Right renal cortex interstitium (tissue), 3 donors: ENCODE data around the gene HIVEP3. TPM values are rescaled to one million over a fixed set of nuclear protein-coding genes. Genes with fewer than 3 reads are reported as not detected.

Experiments
- DNase-seq, 3 donors: peaks; one replicate each; pipeline ENCODE4 v3.0.0-alpha.2; 2013; ENCODE audit warnings: low read depth in 3 of 3, low spot score in 2 of 3
- polyA plus RNA-seq, 3 donors: library from polyadenylated mRNA; unstranded; fragments of 120-200 nt; gene quantifications; one replicate each; pipeline ENCODE4 v1.2.1, GENCODE V29; 2013; ENCODE audit not compliant: insufficient read length in 3 of 3

Gene HIVEP3
- polyA plus RNA-seq, 3 donors: 3.6 to 4.9 (median 4.0) TPM

DNA sequence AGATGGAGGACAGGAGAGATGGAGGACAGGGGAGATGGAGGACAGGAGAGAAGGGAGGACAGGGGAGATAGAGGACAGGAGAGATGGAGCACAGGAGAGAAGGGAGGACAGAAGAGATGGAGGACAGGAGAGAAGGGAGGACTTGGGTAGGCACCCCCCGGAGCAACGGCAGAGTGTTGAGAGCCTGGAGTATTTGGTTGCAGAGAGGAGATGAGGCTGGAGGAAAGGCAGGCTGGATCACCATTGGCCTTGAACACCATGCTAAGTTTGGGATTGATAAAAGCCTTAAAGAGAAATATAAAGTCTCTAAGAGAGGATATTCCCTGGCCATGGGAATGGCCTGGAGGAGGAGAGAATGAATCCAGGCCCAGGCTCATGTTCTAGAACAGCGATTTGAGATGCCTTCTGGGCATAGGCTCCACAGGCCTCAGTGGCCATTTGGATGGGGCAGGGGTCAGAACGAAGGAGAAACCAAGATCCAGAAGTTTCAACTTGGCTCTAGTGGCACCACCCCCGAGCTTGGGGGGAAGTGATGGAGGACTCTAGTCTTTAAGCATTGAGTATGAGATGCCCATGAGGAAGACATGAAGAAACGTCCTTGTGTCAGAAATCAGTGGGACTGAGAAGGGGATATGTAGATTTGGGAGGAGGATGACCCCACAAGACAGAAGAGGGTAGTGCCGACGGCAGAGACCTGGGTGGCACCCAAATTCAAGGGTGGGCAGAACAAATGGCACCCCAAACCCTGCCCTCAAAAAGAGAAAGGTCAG is 386.3 kb downstream of the HIVEP3 start:
- no peak for DNase-seq

DNA sequence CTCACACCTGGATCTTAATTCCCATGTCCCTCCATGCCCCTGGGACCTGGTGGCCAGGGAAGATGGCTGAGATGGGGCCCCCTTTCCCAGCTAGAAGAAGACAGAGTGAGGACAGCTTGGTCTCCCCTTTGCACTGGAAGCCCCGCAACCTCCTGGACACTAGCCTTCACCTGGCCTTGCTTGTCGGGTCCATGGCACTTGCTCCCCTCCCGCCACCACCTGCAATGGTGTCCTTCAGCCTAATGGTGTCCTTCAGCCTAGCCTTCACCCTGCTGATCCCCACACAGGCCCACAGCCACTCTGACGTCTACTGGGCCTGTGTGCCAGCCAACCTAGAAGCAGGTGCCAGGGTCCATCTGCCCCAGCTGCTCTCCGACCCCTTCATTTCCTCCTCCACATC is 388.3 kb downstream of the HIVEP3 start:
- DNase-seq: no peak

DNA sequence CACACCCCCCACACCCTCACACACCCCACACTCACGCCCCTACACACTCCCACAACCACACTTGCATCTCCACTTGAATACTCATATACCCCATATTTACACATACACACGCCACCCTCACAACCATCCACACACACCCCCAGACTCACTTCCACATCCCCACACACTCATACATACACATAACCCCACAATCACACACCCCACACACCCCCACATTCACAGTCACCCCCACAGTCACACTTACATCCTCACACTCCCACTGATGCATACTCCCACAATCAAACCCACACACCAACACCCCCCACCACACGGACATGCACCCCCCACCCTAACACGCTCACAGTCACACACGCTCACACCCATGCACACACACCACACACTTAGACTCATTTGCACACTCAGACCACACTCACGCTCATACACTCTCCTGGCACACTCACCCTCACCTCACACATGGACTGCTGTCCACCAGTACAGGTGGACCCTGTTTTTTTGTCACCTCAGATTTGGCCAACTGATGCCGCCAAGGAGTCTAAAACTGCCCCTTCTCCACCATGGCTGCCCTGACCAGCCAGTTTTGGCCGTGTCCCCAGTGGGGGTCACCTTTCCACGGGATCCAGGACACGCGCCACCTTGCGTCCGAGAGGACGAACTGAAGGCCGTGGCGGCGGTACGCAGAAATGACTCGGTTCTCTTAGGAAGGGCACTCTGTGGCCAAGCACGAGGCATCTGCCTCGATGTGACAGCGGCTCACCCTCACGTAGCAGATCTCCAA is 388.9 kb downstream of the HIVEP3 start:
- DNase-seq: no peak

DNA sequence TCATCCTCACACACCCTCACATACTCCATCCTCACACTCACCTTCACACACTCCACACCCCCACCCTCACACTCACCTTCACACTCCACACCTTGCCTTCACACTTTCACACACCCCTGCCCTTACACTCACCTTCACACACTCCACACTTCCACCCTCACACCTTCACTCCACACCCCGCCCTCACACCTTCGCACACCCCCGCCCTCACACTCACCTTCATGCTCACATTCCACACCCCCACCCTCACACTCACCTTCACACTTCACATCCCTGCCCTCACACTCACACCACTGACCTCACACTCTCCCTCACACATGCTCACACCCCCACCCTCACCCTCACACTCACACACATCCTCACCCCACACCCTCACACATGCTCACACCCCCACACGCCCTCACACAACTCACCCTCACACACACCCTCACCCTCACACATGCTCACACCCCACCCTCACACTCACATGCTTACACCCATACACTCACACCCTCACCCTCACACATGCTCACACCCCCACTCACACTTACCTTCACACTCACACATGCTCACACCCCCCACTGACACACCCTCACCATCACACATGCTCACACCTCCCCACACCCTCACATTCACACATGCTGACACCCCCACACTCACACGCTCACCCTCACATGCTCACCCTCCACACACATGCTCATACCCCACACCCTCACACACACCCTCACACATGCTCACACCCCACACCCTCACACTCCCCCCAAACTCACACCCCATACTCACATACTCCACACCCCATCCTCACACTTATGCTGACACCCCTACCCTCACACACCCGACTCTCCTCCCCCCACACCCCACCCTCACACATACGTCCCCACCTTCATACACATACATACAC is 389.8 kb downstream of the HIVEP3 start:
- no peak for DNase-seq

DNA sequence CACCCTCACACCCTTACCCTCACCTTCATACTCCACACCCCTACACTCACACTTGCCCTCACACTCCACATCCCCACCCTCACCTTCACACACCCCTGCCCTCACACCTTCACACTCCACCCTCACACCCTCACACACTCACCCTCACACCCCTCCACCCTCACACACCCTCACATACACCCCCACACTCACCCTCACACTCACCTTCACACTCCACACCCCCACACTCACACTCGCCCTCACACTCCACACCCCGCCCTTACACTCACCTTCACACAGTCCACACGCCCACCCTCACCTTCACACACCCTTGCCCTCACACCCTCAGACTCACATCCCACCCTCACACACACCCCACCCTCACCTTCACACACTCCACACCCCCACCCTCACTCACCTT is 390.6 kb downstream of the HIVEP3 start:
- DNase-seq: no peak

DNA sequence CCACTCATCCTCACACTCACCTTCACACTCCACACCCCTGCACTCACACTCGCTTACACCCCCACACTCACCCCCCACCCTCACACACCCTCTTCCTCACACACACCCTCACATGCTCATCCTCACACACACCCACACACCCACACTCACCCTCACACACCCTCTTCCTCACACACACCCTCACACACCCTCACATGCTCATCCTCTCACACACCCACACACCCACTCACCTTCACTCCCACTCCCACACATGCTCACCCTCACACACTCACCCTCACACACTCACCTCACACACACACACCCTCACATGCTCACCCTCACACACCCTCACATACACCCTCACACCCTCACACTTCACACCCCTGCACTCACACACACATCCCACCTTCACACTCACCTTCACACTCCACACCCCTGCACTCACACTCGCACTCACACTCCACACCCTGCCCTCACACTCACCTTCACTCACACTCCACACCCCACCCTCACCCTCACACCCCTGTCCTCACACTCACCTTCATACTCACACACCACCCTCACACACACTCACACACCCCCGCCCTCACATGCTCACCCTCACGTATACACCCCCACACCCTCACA is 391.7 kb downstream of the HIVEP3 start:
- DNase-seq: no peak

DNA sequence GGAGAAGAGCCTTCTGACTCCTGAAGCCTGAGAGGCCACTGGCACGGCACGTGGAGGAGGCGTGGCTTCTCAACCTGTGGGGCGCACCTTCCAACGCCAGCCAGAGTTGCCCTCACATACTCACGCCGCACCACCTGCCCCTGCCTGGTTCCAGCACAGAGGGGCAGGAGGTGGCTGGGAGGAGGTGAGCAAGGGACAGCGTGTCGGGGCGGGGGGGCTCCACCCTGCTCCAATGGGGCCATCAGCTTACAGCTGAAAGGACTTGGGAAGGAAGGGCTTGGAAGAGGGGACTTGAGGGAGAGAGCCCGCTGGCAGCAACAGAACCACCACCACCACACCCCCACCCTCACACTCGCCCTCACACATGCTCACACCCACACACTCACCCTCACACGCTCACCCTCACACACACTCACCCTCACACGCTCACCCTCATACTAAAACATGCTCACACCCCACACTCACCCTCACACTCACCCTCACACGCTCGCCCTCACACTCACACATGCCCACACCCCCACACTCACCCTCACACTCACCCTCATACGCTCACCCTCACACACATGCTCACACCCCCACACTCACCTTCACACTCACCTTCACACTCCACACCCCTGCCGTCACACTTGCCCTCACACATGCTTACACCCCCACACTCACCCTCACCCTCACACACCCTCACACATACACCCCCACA is 392.7 kb downstream of the HIVEP3 start:
- DNase-seq: no peak

DNA sequence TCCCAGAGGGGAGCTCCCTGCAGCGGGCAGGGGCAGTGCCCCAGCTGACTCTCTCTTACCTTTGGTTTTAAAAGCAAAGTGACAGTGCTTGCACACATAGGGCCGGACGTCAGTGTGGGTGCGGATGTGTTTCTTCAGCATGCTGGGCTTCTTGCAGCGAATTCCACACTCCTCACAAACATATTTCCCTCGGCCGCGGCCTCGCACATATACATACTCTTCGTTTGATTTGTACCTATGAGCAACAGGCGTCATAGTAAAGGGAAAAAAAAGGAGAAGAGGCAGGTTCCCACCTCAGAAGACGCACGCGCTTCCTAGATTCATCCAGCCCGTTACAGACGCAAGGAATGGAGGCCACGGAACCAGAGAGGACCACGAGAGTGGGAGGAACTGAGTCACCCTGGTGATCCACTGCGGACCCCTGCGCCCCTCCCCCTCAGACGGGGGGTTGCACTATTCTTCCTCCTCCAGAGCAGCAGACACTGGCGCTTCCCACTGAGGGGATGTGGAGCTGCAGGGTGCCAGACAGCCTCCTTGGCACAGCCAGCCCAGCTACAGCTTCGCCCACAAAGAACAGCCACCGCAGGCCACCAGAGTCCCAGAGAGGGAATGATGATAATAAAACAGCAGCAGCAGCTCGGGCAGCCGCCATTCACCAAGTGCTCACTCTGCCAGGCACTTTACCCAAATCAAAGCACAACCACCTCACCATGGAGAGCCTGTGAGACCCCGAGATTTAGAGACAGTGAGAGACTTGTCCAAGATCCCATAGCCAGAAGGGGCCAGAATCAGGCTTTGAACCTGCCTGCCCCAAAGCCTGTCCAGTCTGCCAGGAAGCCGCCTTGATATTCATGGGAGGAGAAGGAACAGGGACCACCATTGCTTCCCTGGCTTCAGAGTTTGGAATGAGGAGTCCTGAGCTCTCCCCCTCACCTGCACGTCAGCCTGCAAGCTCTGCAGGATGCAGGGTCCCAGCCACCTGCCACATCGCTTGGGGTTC is 393.7 kb downstream of the HIVEP3 start:
- DNase-seq: no peak

DNA sequence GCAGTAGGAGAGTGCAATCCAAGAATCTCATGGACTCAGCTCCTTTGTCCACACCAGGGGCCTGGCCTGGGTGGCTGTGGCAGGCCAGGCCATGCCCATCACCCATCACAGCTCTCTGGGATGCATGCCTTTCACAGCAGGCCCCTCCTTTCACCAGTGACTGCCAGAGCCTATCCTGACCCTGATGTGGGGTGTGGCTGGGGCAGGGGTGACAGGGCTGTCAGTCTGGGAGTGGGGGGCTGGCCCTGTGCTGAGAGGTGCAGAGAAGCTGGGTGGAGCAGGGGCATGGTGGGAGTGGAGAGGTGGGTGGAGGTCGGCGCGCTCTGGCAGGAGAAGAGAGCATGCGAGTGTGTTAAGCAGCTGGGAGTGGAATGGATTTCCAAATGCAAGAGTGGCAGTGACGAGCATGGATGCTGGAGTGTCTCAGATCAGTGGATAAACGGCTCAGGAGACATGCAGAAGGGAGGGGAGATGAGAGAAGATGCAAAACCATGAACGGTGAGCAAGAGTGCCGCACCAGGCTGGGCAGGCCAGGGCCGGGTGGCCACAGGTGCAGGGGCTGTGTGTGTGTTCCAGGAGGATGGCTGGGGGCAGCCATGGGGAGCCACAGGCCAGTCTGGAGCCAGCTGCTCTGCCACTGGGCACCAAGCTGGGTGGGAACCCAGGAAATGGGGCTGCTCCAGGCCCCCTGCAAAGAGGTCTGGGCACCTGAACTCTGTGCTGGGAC is 394.6 kb downstream of the HIVEP3 start:
- DNase-seq: no peak

DNA sequence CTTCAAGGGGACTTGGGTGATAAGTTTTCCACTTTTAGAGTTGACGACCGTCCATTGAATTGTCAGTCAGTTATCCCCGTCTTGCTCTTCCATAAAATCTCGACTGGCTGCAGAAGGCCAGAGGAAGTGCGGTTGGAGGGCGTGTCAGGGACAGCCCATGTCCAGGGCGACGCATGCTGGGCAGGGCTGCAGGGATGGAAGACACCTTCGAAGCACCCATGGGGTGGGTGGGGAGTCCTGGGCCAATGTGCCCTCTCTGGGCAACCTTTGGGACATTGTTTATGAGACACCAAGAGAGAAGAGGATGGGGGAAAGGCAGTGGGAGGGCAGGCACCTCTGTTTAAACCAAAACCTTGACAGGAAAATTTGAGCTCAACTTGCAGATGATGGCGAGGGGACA is 395.7 kb downstream of the HIVEP3 start:
- no peak for DNase-seq

DNA sequence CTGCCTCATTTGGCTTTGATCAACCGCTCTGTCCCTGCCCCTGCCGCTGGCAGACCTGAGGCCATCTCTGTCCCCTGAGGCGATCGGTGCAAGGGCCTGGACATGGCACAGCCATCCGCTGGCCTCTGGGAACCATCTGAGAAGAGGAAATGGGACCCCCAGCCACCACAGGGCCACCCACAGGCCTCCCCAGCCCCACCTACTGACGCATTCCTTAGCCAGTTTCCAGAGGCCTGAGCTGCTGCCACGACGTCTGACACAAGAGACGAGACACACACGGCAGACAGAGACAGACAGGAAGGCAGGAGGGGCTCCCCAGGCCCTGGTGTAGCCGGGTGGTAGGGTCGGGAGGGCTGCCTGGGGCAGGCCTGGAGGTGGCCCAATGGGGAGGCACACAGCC is 397.0 kb downstream of the HIVEP3 start:
- DNase-seq: no peak

DNA sequence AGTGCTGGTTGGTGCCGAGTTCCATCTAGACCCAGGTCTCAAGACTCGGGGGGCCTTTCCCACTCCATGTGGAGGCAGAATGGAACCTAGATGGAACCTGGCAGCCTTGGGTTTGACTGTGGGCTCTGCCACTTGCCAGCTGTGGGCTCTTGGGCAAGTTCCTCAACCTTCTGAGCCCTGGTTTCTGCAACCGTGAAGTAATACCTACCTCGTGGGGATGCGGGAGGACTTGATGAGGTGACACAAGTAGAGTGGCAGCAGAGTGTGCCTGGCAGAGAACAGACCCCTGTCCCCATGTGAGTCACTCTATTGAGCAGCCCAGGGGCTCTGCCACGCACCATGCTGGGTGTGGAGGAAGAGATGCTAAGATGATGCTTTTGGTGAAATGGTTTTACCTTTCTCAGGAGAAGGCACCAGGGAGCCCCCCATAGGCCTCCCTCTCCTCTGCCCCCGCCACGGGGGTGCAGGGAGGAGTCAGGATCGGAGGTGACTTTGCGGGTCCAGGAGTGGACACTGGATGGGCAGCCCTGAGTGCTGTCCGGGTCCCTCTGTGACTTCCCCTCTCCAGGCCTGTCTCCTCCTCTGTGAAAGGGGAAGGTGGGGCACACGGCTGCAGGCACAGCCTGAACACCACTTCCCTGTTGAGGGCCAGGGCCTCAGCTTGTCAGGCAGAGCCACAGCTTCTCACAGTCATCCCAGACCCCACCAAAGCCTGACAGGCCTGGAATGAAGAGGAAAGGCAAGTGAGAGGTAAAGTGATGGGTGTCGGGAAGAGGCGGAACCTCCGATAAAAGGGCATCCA is 397.6 kb downstream of the HIVEP3 start:
- no peak for DNase-seq

DNA sequence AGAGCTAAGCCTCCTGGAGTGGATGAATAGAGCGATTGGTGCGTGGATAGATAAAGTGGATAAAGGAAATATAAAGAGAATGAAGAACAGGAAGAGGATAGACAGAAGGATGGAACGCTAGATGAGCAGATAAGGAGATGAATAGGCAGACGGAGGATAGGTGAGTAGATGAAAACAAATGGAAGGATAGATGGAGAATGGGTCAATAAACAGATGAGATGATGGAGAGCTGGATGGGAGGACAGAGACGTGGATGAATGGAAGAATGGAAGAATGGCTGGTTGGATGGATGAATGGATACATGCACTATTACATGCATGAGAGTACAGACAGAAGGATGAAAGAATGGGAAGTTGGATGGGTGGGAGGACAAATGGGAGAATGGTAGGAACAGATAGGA is 399.1 kb downstream of the HIVEP3 start:
- no peak for DNase-seq

DNA sequence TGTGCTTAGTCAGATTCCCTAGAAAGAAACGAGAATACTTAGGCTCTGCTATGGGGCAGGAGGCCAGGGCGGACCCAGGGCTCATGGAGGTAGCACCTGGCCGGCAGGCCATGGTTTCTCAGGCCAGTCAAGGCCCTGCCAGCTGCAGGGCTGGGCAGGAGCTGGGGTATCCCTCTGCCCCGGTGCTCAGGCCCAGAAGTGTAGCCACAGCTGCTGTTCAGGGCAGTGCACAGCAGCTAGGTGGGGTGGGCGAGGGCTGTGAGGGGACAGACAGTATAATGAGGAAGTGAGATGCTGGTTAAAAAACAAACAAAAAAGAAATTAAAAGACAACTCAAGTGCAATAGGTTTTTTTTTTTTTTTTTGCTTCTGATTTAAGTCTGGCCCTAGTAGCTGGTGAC is 400.3 kb downstream of the HIVEP3 start:
- DNase-seq: no peak

DNA sequence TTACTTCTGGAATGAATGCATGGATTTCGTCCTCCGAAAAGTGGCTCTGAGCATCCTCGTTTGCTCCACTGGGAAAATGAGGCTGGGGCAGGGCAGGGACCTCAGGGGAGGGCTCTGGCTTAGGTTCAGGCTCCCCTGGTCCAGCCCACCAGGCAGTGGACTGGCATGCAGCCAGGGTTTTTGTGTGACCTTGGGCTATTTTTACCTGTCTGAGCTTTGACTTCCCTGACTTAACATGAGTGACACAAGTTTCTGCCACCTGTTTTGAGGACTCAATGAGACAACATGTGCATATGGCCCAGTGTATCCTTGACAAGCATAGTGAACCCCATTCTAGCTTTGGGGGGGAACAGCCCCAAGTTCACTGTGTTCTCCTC is 401.7 kb downstream of the HIVEP3 start:
- DNase-seq: no peak

DNA sequence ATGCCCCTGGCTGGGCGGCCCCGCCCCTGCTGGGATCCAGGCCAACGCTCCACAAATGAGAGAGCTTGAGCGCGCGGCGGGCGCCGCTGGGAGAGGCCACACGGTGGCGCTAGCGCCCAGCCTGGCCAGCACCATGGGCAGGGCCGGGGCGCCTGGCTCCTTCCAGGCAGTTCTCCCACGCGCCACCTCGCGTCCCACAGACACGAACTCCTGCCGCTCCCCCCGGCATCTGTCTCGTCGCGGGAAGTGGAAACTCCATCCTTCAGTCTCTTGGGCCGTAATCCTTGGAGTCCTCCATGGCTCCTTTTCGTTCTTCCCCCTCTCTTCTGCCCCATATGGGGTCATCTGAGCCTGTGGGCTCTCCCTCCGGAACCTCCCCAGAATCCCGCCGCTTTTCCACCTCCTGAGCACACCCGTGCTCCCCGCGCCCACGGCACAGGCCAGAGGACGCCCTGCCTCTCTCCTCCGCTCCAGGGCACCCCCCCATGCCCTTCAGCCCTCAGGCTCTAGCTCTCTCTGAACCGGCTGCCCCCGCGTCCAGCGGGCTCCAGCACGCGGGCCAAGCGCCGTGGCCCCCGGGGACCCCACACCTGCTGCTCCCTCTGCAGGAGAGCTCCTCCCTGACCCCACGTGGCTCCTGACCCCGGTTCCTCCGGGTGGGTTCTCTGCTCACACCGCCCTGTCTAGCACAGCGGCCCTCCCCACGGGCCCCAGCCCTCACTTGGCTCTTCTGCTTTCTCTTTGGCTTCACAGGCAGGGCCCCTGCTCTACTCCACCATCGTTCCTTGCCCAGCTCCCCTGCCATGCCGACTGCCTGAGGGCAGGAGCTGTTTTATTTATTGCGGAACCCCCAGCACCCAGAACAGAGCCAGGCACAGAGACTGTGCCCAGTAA is 402.3 kb downstream of the HIVEP3 start:
- peak; percentile 86 to 89 (median 86) for DNase-seq

DNA sequence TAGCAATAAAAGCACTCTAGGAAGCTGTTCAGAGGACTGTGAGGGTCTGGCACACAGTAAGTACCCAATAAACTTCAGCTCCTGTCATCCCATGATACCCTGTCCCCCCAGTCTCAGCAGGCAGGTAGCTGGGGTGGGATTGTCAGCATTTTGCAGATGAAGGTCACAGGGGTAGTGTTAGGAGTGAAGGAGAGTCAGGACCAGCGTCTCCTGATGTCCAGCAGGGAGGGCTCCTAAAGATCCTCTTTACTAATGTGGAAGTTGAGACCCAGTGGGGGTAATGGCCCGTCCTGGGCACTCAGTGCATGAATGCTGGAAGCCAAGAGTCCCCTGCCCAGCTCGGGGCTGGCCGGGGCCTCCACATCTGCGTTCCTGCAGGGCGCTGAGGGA is 402.9 kb downstream of the HIVEP3 start:
- DNase-seq: no peak
